Measurements from ENCODE around the gene HOXC11. TPM values are rescaled to one million over a fixed set of nuclear protein-coding genes. Genes with fewer than 3 reads are reported as not detected.

Gene HOXC11
- total and polyA plus RNA-seq, 2 donors (not counting 1 experiment from before 2014, with no cell fraction given), result not detected

DNA sequence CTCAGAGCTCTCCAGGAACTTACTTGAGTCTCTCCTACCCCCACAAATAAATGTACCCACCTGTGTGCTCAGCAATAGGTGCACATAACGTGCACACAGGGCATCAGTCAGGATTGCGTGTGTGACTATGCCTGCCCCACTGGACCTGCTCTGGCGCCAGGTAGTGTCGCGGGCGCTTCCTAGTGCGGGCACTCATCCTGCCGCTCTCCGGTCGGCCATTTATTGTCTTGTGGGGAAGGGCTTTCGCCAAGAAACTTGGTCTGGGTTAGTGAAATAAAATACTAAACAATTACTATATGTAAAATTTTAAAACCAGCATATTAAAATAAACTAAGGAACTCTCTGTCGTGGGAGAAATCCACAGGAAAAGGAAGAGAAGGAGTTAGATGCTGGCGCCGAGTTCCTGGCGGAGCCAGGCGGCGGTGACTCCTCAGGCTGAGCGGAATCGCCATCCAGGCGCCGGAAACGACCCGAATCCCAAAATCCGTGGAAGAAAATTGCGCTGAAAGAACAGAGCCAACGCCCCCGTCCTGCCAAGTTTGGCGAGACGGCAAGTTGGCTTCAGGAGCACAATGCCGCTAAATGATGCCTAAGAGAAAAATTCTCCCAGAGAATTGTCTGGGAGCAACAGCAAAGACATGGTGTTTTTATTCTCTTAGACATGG is 42.2 kb upstream of the HOXC11 start:
- Histone ChIP-seq H3K9me3 (ENCODE audit: control extremely low read depth in 1 of 3, control insufficient read depth in 2 of 3, insufficient read depth in 1 of 3, low read length in 2 of 3) (peaks cover 0 to 36% (median 1%) of the 10 kb centered on the region in 3 donors), H2AFZ (ENCODE audit: insufficient read depth, low read depth, low read length, poor library complexity, severe bottlenecking) (no peak overlapping the region), H3K27ac (ENCODE audit: low read length in 2 of 2) (no peak overlapping the region), H3K9ac (ENCODE audit: low read length) (no peak overlapping the region), H3K4me1 (ENCODE audit: control insufficient read depth in 2 of 2, insufficient read depth in 2 of 2, low read length in 2 of 2) (peaks cover 9 to 27% of the 10 kb centered on the region in 2 donors), H4K20me1 (ENCODE audit: control insufficient read depth, insufficient read depth, low read length, poor library complexity, severe bottlenecking) (no peaks in the 10 kb centered on the region), H3K79me2 (ENCODE audit: control insufficient read depth, insufficient read depth, low read length) (no peaks in the 10 kb centered on the region), H3K27me3 (replicated peaks in 1 of 4; ENCODE audit: control extremely low read depth in 1 of 4, control insufficient read depth in 3 of 4, insufficient read depth in 4 of 4, low read length in 3 of 4) (peaks cover 0 to 95% (median 73%) of the 10 kb centered on the region in 4 experiments), H3K4me2 (replicated peaks; ENCODE audit: low read depth, low read length, poor library complexity, severe bottlenecking) (no peak overlapping the region), H3K36me3 (replicated peaks in 1 of 2; ENCODE audit: control extremely low read depth in 1 of 2, control insufficient read depth in 1 of 2, extremely low read depth in 1 of 2, insufficient read depth in 2 of 2, low read length in 1 of 2) (no peaks in the 10 kb centered on the region), H3K4me3 (ENCODE audit: control extremely low read depth in 1 of 5, extremely low read depth in 1 of 5, insufficient read depth in 1 of 5, low read depth in 2 of 5, low read length in 4 of 5) (no peak overlapping the region)
- TF ChIP-seq, protein P1, sequence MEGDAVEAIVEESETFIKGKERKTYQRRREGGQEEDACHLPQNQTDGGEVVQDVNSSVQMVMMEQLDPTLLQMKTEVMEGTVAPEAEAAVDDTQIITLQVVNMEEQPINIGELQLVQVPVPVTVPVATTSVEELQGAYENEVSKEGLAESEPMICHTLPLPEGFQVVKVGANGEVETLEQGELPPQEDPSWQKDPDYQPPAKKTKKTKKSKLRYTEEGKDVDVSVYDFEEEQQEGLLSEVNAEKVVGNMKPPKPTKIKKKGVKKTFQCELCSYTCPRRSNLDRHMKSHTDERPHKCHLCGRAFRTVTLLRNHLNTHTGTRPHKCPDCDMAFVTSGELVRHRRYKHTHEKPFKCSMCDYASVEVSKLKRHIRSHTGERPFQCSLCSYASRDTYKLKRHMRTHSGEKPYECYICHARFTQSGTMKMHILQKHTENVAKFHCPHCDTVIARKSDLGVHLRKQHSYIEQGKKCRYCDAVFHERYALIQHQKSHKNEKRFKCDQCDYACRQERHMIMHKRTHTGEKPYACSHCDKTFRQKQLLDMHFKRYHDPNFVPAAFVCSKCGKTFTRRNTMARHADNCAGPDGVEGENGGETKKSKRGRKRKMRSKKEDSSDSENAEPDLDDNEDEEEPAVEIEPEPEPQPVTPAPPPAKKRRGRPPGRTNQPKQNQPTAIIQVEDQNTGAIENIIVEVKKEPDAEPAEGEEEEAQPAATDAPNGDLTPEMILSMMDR (IDR thresholded peaks at IDR 0.05), result no peak
- no peak for TF ChIP-seq EZH2 (IDR thresholded peaks at IDR 0.05; ENCODE audit: borderline replicate concordance, insufficient read depth, low read depth, low read length, poor library complexity, severe bottlenecking)
- Mint-ChIP-seq H3K9me3 (ENCODE audit: insufficient read depth) (no peaks in the 10 kb centered on the region), H3K27ac (no peak overlapping the region), H3K4me3 (no peak overlapping the region), H3K4me1 (peaks cover 8% of the 10 kb centered on the region), H3K27me3 (peaks cover 86% of the 10 kb centered on the region)
- ChIA-PET CTCF (no interaction called here), POLR2A (no interaction called here)
- ATAC-seq (ENCODE audit: low read depth) (no peak), DNase-seq (no peak)
- intact Hi-C loops (cut with micrococcal nuclease), result no loop called here
- WGBS (ENCODE audit: insufficient coverage), result 11% methylated on average over 24 of the region's 30 CpGs

DNA sequence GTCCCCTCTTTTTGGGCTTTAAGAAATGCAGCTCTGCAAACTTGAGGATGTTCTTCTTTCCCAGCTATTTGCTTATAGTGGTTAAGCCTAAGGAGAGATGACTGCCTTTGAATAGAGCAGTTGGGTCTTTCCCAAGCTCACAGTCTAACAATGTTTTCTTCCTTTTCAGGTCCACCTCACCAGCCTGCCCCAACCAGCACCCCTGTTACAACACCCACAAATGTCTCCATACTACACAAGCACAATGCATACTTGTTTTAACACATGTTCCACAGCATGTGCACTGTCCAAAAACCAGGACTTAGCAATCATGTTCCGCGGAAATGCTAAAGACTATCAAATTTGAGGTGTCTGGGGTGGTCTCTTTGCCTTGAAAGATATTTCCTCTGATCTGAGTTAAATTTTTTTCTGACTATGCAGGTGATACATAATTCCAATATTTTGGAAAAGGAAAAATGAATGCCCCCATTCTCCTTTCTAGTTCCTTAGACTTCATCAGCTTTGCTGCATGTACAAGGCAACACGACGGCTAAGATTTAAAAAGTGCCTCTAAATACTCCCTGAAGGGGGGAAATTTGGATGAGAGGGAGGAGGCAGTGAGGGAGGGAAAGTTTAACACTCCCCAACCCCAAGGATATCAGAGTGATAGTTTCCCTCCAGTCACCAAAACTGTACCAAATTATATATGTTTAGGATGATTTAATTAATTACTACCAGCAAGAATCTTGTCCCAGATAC is 40.9 kb upstream of the HOXC11 start:
- Mint-ChIP-seq H3K4me3 (no peak overlapping the region), H3K27ac (no peak overlapping the region), H3K27me3 (peaks cover 86% of the 10 kb centered on the region), H3K9me3 (ENCODE audit: insufficient read depth) (no peaks in the 10 kb centered on the region), H3K4me1 (peaks cover 10% of the 10 kb centered on the region)
- H4K20me1 ChIP-seq (ENCODE audit: control insufficient read depth, insufficient read depth, low read length, poor library complexity, severe bottlenecking), result no peaks in the 10 kb centered on the region
- ChIA-PET POLR2A (interaction anchor here (0.5 to 0.7 kb wide), 2 partner anchors 56 to 456 kb away, joined by 3 read pairs; no protein-coding TSS in a partner anchor), CTCF (interaction anchor here (1.4 kb wide), 1 partner anchor 100 kb away, joined by 4 read pairs; no protein-coding TSS in a partner anchor)
- H3K4me2 ChIP-seq (replicated peaks; ENCODE audit: low read depth, low read length, poor library complexity, severe bottlenecking), result no peak overlapping the region
- ATAC-seq (ENCODE audit: low read depth), result no peak
- H3K4me3 ChIP-seq (ENCODE audit: control extremely low read depth in 1 of 5, extremely low read depth in 1 of 5, insufficient read depth in 1 of 5, low read depth in 2 of 5, low read length in 4 of 5), result no peak overlapping the region
- H3K27ac ChIP-seq (ENCODE audit: low read length in 2 of 2), result no peak overlapping the region
- DNase-seq, result no peak
- H3K79me2 ChIP-seq (ENCODE audit: control insufficient read depth, insufficient read depth, low read length), result no peaks in the 10 kb centered on the region
- H3K4me1 ChIP-seq (ENCODE audit: control insufficient read depth in 2 of 2, insufficient read depth in 2 of 2, low read length in 2 of 2), result peaks cover 10 to 29% of the 10 kb centered on the region in 2 donors
- TF ChIP-seq EZH2 (IDR thresholded peaks at IDR 0.05; ENCODE audit: borderline replicate concordance, insufficient read depth, low read depth, low read length, poor library complexity, severe bottlenecking), result no peak
- no CpG with 5 or more reads among the region's 4 CpGs for WGBS (ENCODE audit: insufficient coverage)
- peaks cover 0 to 95% (median 71%) of the 10 kb centered on the region in 4 experiments for H3K27me3 ChIP-seq (replicated peaks in 1 of 4; ENCODE audit: control extremely low read depth in 1 of 4, control insufficient read depth in 3 of 4, insufficient read depth in 4 of 4, low read length in 3 of 4)
- peaks cover 0 to 47% (median 1%) of the 10 kb centered on the region in 3 donors for H3K9me3 ChIP-seq (ENCODE audit: control extremely low read depth in 1 of 3, control insufficient read depth in 2 of 3, insufficient read depth in 1 of 3, low read length in 2 of 3)
- no peak overlapping the region for H3K9ac ChIP-seq (ENCODE audit: low read length)
- no peak overlapping the region for H2AFZ ChIP-seq (ENCODE audit: insufficient read depth, low read depth, low read length, poor library complexity, severe bottlenecking)
- no peaks in the 10 kb centered on the region for H3K36me3 ChIP-seq (replicated peaks in 1 of 2; ENCODE audit: control extremely low read depth in 1 of 2, control insufficient read depth in 1 of 2, extremely low read depth in 1 of 2, insufficient read depth in 2 of 2, low read length in 1 of 2)
- intact Hi-C loops (cut with micrococcal nuclease), result no loop called here
